HG03558 (cell line): ENCODE data around the gene RASD1.

Experiments
- ATAC-seq: cut with Tn5 transposase; IDR thresholded peaks from one replicate; pipeline ENCODE4 v1.9.1; 2021; ENCODE audit warnings: moderate number of reproducible peaks; ENCODE audit not compliant: unreplicated experiment; ENCODE audit errors: extremely low read depth

RASD1 gene, protein sequence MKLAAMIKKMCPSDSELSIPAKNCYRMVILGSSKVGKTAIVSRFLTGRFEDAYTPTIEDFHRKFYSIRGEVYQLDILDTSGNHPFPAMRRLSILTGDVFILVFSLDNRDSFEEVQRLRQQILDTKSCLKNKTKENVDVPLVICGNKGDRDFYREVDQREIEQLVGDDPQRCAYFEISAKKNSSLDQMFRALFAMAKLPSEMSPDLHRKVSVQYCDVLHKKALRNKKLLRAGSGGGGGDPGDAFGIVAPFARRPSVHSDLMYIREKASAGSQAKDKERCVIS

DNA sequence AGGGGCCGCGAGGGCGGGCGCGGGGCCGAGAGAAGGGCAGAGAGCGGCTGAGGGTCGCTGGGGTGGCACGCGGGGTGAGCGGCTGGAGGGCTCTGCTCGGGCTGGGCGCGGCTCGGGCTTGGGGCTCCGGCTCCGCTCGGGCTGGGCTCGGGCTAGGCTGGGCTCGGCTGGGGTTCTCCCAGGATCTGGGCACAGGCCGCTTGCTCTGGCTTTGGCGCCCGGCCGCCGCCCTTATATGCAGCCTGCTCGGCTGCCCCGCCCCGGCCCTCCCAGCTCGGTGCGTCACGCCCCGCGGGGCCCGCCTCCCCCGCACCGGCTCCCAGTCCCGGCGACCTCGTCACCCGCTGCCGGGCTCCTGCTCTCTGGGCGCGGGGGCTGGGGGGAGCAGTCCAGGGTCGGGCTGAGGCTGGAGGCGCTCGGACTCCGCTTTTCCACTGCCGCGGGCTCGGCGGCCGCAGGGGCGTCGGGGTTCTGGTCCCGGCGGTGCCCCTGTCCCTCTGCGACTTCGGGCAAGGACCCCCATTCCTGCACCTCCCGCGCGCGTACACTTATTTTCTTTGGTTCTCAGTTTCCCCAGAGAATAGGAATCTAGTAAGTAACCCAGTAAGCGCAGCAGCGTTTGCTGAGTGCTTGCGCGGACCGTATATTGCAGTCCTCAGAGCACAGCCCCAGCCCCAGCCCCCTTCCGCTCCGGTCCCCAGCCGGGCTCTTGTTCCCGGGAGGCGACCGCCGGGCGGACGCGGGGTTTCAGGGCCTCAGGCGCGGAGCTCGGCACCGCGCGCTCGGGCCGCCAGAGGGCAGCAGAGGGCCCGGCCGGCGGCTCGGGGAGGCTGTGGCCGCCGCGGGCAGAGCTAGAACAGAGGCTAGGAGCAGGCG is at the start of gene RASD1:
RASD1 (minus strand) TSS at position 207 of the 876 bp plus-strand sequence. CDS start 214 bp downstream, outside the sequence.
- no peak for ATAC-seq

DNA sequence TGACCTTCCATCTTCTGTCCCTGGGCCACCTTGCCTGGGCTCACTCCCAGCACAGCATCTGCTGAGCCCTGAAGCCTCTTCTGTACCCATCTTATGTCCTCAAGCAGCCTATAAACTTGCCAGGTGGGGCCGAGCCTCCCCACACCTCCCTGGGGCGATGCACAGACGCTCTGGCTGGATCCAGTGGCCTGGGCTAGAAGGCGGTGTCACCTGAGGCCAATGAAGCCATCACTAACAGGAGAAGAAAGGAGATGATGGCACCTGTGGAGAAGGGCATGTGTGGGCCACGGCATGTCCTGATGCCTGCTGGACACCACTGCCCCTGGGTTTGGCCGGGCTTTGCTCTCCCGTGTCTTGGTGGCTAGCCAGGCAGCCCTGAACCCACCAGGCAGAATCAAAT is 49.8 kb upstream of the RASD1 start:
- no peak for ATAC-seq

DNA sequence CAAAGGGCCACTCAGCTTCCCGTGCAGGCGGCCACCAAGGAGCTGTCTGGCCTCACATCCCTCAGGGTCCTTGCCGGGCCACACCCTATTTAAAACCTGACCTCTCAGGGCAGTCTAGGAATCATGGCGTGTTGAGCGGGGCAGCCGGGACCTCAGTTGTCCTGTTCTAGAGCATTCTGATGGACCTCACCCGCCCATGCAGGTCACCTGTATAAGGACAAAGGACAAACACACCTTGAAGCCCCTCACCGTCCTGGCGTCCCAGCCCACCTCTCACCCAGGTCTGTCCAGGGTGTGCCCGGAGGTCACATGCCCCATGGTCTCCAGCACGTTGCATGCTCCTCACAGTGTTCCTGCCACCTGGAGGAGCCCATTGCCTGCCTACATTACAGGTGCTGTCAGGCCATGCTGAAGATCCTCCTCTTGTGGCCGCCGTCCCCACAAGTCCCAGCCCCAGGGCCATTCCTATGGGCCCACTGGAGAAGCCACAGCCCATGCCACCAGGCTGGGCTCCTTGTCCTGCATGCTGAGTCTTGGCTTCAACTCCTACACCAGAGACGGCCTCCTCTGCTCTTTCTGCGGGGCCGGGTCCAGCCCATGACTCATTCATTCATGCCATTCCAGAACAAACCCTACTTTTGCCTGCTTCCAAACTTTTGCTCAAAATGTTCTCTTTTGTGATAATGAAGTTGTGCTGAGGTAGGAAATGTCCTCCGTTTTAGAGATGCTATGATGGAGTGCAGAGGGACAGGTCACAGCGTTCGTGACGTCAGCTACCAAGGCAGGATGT is 49.0 kb upstream of the RASD1 start:
- no peak for ATAC-seq

DNA sequence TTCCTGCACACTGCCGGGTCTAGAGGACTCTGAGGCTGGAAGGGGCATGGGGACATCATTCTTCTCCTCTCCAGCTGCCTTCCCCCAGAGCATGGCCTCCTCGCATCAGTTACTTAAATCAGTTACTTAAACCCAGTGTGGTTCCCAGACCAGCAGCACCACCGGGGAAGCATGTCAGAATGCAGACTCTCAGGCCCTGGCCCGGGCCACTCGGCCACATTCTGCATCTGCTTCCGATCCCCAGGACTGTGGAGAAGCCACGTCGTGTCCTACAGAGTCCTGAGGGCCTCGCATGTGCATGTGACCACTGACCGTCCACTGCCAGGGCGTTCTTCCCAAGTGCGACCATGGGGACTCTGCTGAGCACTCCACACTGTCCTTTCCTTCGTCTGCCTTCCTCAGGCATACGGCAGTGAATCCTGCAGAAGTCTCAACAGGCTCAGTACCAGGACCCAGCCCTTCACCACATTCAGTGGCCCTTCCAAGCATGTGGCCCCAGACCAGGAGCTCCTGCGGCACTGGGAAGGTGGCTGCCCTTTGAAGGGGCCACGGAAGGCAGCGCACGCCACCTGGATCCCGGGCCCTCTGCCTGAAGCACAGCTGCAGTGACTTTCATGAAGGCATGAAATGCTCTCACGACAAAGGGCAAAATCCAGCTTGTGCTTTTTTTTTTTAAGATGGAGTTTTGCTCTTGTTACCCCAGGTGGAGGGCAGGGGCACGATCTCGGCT is 46.9 kb upstream of the RASD1 start:
- no peak for ATAC-seq

DNA sequence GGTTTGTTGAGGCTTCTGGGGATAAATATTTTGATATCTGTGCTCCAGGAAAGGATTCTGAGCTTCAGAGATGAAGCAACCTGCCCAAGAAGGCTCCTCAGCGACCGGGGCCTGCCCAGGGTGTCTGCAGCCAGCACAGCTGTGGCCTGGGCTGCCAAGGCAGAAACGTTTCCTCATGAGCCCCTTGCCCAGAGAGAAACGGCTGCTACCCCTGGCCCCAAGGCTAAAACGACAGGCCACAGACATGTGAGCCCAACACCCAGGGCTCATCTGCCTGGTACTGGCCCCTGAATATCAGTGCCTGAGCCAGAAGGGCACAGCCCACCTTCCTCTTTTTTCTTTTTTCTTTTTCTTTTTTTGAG is 45.4 kb upstream of the RASD1 start:
- no peak for ATAC-seq

DNA sequence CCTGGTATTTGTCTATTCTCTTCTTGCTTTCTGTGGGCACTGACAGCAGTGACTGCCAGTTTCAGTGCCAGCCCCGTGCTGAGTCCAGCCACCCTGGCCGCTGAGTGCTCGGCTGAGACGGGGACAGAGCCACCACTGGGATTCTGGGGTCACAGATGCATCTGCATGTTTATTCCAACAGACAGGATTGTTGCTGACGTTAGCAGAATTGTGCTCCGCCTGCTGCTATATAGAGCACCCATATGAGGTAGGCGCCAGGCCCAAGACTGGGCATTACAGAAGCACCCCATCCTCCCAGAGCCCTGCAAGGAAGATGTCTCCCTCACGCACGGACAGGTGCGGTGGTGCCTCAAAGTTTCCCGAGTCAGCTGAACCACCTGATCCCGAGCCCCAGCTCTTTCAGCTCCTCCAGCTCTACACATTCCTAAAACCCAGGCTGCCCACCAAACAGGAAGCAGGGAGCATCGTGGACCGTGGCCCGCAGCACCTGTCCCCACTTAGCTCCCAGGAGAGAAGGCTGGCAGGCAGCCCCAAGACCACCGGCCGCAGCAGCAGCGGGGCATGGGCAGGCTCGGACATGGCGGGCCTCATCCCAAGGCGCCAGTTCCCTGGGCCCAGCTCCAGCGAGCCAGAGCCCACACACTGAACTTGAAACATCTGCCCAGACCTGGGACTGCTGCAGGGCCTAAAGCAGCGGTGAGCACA is 44.9 kb upstream of the RASD1 start:
- ATAC-seq, result no peak

DNA sequence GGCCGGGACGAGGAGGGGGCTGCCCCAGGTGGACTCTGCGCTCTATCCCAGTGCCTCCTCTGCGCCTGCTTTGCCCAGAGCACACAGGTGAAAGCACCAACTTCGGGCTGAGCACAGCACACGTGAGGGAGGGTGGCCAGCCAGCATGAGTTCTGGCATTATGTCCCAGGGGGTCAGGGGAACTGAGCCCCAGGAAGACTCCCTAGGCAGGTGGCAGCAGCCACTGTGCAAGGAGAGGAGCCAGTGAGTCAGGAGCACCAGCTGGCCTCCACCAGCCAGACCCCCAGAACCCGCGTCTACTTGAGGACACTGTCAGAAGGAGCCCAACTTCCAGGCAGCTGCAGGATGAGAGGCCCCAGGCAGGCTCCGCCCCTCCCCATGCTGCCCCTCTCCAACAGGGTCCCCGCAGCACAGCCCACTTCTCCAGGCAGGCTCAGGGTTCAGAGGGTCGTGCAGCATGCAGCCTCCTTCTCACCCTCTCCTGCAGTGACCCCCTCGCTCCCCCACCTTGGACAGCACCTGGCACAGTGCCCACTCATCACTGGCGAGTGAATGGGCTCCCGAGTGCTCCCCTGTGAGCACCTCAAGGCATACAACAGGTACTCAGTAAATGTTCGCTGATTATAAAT is 44.2 kb upstream of the RASD1 start:
- ATAC-seq, result no peak

DNA sequence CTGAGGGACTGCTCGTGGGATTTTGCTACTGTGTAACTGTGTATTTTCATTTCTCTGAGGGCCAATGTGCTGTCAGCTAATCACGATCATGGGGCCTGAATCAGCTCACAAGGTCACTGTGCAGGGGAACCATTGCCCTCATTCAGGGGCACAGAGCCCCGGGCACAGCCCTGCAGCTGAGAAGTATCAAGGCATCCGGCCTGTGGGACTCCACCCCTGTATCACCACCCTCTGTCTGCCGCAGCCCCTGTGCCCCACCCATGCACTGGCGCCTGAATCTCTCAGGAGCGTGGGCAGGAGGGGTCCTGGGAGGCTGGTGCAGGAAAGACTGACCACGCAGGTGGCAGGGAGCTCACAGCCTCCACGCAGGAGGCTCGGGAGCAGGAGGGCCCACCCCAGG is 43.4 kb upstream of the RASD1 start:
- ATAC-seq, result no peak

DNA sequence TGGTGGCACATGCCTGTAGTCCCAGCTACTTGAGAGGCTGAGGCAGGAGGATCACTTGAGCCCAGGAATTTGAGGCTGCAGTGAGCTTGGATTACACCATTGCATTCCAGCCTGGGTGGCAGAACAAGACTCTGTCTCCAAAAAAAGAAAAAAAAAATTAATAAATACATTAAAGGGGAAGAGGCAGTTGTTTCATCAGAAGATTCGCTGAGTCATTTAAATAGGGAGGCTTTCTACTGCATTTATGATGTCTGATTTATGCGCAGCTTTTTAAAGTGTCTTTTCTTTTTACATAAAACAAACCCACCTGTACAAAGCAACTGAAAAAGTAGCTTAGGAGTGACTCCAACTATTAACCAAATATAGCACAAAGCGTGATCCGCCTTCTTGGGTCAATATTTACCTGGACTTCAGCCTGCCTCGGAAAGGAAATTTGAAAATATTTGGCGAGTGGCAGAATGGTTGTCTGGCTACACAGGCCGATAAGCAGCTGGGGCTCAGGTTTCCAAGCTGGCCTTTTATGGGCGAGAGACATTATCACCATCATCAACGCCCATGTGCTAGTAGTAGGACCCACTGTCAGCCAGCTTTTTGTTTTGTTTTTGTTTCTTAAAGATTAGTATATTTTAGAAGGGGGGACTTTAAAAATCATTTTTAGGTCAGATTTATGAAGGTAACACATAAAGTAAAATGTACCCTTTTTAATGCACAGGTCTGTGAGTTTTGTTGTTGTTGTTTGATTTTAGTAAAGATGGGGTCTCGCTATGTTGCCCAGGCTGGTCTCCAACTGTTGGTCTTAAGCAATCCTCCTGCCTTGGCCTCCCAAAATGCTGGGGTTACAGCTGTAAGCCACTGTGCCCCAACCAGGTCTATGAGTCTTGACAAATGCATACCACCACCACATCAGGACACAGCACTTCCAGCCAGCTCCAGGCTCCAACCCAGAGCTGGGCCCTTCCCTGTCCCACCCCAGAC is 42.5 kb upstream of the RASD1 start:
- no peak for ATAC-seq

DNA sequence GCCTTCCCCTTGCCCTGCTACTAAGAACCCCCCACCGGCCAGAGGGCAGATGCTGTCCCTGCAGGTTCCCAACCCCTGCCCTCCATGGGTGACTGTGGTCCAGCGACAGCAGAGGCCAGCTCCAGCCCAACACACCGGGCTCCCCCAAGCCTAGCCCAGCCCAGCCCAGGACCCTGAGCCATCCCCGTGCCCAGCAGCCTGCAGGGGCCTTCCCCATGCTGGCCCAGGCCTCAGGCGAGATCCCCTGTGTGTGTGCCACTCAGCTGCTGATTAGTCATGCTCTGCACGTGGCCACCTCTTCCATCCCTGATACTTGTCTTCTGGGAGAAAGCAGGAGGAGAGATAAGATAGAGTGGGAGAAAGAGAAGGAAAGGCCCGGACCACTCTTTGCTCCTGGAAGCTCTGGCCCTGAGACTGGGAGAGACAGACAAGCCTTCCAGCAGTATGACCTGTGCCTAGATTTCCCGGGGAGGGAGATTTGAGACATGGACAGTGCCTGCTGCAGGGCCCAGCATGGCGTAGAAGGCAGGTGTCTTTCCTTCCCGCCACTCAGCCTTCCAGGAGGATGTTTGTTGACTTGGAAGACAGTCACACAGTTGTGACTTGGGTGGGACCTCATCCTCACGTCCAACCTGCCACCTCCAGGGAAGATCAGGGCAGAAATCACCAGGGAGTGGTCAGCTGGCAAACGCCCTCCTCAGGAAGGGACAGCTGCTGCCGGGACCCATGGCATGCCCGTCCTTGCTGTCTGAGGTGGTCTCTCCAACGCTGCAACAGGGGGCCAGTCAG is 41.3 kb upstream of the RASD1 start:
- ATAC-seq, result no peak

DNA sequence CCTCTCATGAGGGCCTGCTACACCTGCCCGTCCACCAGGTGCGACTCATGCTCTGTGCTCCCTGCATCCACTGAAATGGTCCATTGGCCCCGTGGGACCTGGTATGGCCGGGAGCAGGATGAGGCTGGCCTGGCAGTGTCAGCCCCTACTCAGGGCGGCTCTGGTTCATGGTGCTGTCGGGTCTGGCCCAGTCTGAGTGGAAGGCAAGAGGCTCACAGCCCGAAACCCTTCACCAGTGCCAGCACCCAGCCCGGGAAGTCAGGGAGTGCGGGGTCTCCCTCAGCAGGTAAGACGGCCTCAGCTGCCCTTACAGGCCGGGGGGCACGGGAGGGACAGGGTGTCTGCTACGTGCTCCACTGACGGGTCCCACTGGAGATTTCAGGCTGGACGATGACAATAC is 40.5 kb upstream of the RASD1 start:
- ATAC-seq, result no peak

DNA sequence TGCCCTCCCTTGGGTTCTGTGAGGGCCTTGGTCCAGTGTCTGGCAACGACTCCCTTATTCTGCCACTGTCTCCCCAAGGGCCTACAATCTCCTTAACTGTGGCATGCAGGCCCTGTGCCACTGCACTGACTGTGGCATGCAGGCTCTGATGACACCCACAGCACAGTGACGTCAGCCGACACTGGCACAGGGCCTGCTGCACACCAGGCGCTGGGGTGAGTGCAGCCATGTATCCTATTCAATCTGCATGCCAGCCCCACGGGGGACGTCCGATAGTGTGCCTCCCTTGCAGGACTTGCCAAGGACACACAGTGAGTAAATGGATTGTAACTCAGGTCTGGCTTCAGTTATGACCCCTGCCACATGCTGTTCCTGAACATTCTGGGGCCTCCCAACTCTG is 39.8 kb upstream of the RASD1 start:
- ATAC-seq, result no peak

DNA sequence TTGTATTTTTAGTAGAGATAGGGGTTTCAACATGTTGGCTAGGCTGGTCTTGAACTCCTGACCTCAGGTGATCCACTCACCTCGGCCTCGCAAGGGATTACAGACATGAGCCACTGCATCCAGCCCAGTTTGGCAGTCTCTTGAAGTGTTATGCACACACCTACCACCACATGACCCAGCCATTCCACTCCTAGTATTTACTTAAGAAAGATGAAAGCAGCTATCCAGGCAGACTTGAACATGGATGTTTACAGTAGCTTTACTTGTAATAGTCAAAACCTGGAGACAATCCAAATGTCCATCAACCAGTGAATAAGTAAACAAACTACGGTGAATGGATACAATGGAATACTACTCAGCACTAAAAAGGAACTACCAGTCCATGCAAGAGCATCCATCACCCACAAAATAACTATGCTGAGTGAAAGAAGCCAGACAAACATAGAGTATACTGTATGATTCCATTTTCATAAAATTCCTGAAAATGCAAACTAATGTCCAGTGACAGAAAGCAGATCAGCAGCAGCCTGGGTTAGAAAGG is 37.8 kb upstream of the RASD1 start:
- ATAC-seq, result no peak

DNA sequence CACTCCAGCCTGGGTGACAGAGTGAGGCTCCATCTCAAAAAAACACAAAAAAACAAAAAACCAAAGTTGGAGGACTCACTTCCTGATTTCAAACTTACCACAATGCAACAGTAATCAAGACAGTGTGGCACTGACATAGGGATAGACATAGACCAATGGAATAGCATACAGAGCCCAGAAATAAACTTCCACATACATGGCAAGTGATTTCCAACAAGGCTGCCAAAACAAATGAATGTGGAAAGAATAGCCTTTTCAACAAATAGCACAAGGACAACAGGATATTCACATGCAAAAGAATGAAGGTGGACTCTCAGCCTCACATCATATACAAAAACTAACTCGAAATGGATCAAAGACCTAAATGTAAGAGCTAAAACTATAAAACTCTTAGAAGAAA is 36.8 kb upstream of the RASD1 start:
- ATAC-seq, result no peak

DNA sequence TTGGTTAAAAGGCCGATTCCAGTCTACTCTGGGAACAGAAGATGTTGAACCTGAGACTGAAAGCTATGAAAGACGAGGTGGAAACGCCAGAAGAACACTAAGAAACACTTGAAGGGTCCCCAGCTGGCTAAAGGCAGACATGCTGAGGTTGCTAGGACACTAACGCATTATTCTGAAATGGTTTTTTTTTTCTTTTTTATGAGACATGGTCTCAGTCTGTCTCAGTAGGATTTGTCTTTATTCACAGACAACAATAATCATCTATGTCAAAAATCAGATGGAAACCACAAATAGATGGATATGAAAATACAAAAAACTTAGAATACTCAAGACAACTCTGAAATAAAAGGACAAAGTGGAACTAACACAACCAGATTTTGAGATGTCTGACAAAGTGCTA is 35.0 kb upstream of the RASD1 start:
- no peak for ATAC-seq

DNA sequence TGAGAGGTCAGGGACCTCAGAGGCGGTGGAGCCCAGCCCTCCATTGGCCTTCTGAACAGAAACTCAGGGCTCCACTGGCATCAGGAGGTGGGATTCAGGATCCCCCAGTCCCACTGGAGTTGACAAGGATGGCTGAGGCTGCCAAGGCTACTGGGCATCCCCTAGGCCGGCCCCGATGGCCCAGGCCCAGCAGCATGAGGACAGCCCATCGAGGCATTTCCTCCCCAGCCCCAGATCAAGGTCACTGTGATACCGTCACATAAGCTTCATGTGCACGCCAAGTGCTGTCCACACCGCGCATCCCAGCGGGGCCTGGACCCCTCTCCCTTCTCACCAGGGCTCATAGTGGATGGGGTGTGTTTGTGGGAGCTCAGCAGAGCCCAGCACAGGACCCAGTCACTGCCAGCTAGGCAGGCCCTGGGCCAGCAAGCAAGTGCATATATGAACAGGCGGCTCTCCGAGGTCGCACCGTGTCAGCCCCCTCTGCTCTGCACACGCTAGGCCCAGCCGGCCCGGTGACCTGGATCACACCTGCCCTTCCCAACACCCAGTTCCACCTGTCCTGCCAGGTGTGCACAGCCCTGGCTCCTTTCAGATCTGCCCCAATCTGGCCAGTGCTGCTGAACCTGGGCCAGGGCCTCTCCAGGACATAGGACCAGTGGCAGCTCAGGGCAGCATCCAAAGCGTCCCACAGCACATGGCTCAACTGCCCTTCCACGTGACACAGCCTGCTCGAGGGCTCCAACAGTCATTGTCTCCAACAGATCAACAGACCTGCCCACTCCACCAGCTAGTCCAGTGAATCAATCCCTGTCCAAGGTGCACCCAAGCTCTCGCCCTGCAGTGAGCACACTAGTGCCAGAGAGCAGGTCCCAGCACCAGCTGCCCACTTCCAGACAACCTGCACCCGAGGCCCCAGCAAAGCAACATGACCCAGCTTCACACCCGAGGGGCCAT is 32.8 kb upstream of the RASD1 start:
- no peak for ATAC-seq
